ENCODE data around the gene MYO1H. TPM values are rescaled to one million over a fixed set of nuclear protein-coding genes. Genes with fewer than 3 reads are reported as not detected.

MYO1H gene
- polyA plus RNA-seq, 10 donors = 0.11 to 0.48 (median 0.27) TPM; not detected in 4

DNA sequence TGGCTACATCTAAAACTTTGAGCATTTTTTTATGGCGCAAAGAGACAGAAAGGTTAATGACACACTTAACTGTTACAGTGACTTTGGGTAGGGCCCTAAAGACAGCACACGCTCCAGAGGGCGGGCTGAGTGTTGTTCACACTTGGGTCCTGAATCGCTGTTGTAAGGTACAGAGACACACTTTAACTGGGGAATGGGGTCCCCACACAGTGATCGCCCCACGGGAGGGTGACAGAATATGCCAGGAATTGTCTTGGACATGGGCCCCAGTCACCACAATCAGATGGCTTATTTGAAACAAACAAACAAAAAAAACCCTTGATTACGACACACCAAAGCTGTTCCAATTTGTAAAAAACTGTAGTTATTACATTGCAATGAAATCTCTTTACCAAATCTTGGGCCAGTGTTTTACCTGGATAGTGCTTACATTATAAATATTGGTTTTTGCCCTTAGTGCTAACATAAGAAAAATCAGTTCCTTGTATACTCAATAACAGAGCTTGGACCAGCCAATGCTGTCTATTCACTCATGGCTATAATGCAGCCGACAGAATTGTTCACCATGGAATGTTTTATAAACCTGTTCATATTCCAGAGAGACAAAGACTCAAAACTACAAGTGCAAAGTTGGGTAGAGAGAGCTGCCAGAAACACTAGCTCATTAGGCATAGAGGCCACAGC is 101.1 kb downstream of the MYO1H start:
- no peak for DNase-seq

DNA sequence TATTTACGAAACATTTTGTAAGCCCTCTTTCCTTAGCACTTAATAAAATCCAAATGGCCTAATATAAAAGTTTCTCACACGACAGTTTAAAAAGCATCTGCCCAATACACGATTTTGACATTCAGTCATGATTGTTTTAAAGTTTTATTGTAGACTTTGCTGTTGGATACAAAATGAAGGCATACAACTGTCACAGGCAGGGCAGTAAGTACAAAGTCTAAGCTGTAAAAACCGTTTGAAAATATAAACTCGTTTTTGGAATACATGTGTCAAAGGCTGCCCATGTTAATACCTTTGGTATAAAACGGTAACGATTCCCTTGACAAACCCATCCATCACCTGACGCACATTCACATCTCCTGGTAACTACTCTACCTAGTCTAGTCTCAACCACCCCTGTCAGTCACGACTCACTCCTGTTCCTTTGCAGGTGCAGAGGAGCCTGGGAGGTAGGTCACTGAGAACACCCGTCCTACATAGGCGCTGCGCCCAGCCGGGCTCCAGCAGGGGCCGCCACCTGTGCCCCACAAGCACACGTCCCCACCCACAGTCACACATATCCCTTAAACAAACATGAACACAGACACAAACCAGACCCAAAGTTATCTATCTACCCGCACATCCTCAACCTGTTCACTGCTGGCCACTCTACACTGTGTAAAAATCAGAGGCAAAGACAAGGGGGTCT is 102.3 kb downstream of the MYO1H start:
- no peak for DNase-seq

DNA sequence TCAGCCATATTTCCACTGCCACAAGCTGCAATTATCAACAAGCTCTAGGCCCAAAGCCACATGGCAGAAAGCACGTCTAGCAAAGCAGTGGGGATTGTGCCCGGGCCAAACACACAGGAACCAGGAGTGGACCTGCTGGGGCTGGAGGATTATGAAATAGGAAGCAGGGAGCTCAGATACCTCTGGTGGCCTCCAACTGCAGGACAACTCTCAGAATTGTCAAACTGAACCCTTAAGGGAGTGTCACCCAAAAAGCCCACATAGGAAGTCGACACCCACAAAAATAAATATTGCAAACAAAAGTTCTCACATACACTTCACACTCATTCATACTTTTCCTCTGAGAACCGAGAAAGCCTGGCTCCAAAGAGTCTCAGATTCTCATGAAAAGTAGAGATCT is 103.3 kb downstream of the MYO1H start:
- no peak for DNase-seq

DNA sequence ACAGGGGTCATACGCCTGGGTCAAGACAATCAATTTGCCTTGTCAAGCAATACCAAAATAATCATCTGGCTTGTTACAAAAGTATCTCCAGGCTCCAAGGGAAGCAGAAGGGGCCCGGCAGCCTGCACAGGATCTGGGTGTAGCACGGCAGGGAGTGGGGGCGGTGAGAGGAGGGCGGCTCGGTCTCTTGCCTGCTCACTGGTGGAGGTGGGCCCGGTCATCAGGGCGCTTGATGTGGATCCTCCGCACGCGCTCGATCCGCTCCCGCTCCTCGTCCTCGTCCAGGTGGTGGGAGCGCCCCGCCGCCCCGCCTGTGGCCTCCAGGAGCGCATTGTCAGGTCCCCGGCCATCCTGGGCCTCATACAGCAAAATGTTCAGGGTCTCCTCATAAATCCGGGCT is 103.7 kb downstream of the MYO1H start:
- no peak for DNase-seq

DNA sequence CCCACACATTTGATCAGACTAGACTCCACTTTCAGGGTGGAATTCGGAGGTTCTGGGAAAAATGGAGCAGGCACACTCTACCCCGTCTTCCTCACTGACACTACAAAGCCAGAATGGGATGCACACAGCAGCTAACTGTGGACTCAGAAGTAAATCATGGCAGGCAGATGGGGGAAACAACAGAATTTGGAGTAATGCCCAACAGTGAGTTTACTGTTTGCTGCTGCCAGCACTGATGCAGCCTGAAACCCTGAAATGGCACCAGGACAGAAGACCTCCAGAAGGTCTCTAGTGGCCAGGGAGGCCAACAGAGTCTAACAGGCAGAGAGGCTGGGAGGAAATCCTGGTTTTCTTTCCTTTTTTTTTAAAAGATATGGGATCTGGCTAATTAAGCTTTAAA is 104.8 kb downstream of the MYO1H start:
- DNase-seq = no peak

DNA sequence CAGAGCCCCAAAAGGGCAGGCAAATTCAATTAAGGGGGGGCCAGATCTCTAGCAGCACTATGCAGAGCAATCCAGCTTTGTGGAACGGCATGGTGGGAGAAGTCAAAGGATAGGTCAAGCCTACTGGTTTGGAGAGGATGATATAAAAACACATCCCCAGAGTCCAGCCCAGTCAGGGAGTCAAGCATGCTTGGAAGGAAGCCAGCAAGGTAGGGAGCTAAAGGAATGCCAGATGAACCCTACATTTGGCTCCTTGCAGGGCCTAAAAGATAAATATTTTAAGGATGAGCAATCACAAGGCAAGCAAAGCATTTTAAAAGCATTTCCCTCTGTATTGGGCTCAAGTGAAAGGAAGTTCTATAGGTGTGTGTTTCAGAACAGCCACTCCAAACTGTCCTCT is 108.0 kb downstream of the MYO1H start:
- DNase-seq = no peak

DNA sequence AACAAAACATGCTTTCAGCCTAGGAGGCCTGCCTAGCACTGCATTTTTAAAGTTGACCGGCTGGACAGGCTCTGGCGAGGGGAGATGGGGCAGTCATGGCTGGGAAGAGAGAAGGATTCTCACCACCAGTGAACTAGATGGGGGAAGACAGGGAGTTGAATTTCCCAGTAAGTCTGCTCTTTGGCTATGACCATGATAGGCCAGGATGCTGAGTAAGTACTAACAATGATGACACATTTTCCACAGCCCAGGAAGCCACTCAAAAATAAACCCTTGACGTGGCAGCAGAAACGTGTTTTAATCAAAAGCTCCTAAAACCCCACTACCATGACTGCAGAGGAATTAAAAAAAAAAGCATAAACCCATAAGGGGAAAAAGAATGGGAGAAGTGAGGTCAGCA is 110.4 kb downstream of the MYO1H start:
- DNase-seq = no peak

DNA sequence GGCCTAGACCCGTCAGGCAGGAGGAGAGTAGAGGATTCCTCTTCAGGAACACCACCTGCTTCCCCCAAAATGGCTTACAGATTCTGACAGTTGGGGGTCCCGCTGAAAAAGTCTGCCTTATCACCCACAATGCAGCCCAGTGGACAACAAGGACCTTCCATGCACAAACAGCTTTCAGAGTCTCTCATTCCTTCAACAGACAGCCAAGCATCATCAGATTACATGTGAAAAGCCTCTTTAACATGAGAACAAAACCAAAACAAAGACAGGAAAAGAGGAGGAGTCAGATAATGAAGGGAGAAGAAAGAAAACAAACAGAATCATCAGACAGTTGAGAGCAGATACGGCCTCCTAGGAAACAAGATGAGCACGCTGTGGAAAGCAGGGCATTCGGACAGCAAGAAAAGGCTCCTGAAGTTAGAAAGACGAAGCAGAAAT is 111.1 kb downstream of the MYO1H start:
- DNase-seq = no peak

DNA sequence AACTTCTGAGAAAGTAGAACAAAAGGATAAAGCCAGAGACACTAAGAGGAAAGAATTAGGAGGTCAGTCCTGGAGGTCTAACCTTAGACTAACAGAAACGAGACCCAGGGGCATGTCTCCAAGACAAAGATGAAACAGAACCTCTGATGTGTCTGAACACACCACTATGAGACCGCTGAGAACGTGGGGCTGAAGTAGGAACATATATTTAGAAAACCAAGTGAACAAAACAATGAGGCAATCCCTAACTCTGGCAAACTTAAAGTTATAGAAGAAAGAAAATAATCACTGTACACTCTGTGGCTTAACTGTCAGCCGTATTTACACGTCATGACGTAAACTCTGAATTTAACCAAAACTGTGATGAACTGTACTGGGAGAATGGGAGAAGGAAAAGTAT is 111.5 kb downstream of the MYO1H start:
- DNase-seq = no peak

DNA sequence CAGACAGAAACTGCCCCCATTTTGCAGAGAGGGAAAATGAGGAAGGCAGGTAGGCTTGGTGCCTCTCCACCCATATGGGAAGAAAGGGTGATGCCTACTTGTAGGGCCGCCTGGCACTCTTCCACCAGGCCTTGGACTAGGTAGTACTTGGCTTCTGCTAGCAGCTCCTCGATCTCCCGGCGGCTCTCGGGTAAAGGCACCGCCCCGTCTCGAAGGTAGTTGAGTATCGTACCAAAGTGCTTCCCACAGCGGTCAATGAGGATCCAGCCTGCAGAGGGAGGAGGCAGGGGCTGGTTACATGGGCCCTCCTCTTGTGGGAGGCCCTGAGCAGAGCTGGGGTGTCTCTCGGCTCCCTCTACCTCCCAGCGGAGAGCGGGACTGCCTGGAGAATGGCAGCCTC is 112.8 kb downstream of the MYO1H start:
- no peak for DNase-seq

DNA sequence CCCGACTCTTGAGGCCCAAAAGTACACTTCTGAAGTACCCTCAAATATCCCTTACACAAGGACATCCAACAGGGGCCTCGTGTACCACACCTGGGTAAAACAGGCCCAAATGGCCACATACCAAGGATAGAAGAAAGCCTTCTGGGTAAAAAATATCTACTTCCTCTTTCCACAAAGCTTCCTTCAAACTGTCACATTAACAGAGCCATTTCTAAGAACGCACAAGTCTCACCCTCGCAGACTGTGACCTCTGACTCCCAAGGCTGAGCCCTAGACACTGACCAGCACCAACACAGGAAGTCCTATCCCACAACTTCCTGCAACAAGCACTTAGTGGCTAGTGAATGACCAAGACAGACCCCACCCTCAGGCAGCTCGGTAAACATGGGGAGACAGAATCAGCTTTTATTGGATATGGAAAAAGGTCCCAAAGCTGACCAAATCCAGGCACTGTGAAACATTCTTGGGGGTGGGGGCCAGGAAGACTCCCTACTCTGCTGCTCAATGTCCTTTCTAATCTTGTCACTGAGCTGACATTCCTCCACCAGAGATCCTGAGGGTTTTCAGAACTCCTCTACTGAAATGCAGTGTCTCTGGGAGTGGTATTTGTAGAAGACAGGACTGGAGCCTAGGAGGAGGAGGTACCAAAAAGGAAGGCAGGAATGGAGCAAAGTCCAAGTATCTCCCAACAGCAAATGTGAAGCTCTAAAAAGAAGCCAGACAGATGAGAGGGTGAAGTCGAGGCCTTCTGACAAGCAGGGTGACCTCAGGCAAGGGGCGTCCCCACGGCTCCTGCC is 113.5 kb downstream of the MYO1H start:
- DNase-seq = peak in 1 of 3 donors; percentile 42

DNA sequence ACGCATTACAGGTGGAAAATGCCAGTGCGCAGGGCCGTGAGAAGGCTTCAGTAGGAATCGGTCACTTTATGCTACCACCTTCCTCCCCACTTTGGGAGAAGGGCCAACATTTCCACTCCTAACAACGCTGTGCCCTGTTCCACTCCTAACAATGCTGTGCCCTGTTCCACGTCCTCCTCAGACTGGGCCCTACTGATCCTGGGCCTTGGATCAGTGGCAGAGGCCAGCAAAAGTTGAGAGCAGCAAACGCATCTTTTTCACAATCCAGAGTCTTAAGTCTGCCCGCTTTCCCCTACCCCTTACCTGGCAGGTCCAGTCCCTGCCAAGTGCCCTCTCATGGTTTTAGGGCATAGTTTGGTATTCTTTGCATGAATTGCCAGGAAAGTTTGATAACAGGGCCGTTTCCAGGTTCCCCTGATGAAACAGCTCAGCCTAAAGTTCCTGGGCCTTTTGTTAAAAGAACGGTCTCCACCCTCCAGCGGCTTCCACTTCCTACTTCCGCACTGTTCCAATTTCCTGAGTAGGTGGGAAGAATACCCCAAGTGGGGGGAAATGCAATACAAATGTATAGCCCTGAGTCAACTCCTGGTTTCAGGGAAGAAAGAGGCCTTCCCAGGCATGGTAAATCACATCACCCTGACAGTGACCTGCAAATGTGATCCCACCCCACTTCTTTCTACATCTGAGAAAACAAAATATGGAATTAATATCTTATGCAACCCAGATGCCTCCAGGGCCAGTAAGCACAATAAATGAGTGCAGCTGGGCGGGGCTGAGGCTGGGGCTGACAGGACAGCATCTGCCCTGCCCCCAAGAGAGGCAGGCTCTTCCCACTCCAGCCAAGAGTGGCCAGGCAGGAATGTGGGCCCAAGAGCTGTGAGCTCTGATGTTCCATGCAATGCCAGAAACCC is 114.4 kb downstream of the MYO1H start:
- peak; percentile 62 to 96 (median 88) for DNase-seq

DNA sequence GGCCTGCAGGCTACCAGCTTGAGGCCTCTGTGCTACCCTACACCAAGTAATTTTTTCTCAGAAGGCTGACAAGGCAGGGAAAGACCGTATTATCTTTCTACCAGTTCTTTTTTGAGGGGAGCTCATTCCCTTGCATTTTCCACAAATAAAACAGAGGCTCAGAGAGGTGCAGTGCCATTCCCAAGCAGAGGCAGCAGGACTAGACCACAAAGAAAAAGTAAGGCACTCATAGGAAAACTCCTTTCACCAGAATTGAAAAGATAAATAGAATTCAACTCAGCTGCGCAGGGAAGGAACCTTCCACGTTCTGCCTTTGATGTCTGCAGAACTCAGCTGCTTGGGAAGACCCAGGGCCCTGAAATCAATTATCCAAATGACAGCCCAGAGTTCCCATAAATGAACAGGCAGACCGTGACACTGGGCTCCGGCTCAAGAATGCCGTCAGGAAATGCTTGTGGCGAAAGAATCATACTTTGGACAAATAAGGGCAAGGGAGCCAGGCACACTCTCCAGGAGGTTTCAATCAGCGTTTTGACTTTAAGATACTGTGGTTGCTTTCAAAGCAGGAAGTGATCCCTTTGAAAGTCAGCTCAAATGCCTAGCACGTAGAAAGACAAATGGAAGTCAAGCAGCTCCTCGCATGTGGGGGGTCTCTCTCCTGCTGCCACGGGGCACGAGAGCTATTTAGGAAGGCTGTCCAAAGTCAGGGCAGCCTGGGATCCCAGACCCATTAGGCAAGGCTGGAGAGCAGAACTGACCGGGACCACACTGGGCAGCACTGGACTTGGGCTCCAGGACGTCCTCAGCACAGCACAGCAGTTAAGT is 115.4 kb downstream of the MYO1H start:
- DNase-seq = peak; percentile 79 to 97 (median 87)

DNA sequence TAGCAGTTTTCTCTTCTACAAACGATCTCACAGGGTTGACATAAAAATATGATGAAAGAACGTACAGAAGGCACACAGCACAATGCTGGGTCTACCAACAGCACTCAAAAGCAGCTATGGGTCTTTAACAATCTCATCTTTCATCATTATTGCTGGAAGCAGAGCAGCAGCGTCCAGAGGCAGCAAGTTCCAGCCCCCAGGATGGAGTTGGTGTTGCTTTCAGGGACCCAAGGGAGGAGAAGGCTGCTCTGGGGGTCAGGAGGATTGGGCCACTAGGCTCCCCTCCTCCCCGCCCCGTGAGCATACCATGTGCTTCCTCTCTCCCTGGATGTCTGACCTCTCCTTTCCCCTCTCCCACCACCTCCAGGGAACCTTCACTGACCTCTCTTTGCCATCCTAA is 116.1 kb downstream of the MYO1H start:
- no peak for DNase-seq

DNA sequence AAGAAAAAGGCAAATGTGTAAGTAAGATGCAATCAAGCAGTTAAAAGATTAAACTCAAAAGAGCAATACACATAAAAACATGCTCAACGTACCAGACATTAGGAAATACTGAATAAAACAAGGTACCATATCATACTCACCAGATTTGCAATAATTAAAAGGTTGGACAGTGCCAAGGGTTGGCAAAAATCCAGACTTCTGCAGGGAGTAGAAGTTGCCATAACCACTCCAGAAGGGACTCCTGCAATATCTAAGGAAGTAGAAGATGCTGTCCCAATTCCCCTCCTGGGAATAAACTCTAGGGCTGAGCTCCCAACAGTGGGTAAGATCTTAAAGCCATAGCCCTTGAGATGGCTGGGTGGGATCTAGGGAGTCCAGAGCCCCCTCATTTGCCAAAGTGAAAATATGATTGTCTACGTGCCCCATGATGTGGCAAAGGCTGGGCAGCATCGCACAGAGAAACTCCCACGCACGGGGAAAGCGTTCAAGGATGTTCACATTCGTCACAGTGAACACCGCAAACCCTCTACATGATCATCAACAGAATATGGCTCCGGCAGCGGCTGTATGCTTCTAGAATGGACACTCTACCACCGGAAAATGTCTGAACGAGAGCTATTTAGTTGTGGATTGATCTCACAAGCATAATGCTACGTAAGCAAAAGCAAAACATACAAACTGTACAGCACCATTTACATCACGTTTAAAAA is 117.1 kb downstream of the MYO1H start:
- DNase-seq = no peak

DNA sequence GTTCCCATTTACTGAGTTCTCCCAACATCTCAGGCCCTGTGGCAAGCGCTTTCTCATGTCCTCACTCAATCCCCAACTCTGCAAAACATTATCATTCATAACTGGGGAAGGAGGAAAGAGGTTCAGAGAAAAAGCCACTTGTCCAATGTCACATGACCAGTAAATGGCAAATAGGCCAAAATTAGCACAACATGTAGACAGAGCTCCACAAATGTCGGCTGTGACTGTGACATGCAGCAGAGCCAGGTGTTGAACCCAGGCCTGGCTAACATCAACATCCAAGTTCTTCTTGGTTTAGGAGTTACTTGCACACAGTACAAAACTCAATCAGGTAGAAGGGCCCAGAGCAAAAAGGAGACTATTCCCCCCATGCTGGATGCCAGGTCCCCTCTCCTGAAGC is 118.6 kb downstream of the MYO1H start:
- DNase-seq = no peak

DNA sequence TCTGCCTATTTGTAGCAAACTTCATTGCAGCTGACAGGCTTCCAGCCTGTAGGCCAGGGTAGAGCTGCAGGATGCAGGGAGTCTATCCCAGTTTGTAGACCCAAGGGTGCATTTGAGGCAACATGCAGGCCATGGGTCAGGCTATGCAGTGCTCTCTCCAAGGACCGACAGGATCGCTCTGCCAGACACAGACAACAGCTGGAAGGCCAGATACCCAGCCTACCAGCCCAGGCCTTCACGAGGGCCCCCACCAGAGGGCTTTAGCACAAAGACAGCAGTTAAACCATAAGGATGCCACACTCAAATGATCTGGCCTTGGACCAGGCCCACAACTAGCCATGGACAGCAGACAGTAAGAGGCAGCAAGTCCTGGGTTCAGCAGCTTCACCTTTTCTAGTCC is 119.1 kb downstream of the MYO1H start:
- DNase-seq = no peak

DNA sequence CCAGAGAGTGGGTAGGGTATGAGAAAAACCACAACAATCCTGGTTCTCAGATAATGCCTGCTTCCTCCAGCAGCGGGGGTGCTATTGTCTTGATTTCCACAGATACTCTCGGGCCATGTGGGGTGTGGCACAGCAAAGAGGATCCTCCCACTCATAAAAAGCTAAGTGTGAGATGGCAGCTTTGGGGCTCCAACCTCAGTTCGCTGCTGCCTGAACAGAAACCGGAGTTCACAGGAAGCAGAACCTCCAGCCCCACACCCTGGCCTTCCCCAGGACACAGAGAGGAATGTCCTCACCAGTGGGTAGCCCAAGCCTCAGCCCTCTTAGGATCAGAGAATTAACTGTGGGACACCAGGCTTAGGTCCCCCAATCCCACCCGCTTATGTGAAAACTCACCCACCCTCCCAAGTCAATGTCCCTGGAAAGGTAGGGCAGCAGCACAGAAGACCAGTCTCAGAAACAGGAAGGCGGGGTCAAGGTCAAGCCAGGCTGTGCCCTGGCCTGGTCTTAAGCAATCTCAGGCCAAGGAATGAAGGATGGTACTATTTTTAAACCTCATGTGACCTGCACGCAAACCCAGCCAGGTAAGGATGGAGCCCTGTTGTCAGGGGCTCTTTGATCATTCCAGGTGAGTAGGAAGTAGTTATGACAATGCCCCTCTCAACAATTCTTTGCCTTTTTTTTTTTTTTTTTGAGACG is 120.4 kb downstream of the MYO1H start:
- DNase-seq = no peak

DNA sequence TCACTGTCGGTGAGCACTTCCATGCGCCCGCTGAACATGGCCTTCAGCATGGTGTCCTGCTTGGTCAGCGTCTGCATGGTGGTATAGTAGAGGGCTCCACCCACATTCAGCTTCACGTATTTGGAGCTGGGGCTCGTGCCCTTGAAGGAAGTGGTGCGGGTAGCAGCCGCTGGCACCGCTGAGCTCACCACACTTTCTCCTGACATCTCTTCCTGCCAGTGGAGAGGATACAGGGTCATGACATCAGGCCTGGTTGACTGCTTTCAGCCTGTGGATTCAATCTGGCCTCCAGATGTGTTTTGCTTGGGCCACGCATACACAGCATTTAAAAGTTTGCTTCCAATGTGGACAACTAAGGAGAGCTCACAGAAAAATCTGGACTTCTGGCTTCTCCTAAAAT is 121.8 kb downstream of the MYO1H start:
- DNase-seq = no peak

DNA sequence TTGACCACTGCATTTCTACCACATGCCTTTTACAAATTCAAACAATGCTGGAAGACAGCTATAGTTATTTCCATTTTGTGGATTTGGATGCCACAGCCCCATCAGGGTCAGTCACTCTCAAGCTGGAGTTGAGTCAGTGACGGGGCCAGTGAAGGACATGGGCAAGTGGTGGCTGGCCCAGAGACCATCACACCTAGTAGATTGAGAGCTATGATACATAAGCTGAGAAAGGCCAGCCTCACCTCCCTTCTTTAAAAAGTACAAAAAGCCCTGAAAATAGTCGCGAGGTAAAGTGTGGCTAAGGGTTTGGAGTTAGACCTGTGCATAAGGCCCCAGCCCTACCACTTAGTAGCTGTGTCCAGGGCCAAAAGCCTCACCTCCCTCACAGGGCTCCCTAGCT is 125.3 kb downstream of the MYO1H start:
- DNase-seq = no peak
